ENCODE measurements around the gene PCNT. TPM values are rescaled to one million over a fixed set of nuclear protein-coding genes. Genes with fewer than 3 reads are reported as not detected.

PCNT gene
- total and polyA plus RNA-seq, 2 of the 8 experiments (the other 6 are each of a cell fraction or from before 2014, with no cell fraction given): 9.9 to 45.1 TPM

DNA sequence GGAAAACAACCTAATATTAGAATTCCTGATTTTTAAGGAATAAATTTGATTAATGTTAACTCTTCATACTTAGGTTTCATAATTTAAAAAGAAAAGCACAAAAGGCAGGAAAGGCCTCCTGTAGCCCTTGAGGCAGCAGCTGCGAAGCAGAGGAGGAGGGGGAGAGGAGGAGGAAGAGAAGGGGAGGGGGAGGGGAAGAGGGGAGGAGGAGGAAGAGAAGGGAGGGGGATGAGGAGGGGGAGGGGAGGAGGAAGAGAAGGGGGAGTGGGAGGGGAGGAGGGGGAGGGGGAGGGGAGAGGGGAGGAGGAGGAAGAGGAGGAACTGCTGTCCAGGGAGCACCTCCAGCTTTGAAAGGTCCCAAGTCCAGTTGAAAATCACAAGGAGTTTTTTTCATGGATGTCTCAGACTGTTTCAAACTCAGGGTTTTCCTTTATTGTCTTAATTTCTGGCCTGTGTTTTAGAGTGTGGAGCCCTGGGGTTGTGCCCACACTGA, 99.6 kb downstream of the PCNT start:
- Histone ChIP-seq H3K4me2 (ENCODE audit: insufficient read depth in 1 of 2, low read depth in 2 of 2, low read length in 2 of 2) (no peak overlapping the region), H3K36me3 (ENCODE audit: control insufficient read depth in 2 of 4, insufficient read depth in 4 of 4, low read length in 3 of 4) (peaks cover 4 to 19% (median 11%) of the 10 kb centered on the region in 4 experiments; a peak in 6 of 8 replicates), H3K79me2 (ENCODE audit: control insufficient read depth in 1 of 2, insufficient read depth in 2 of 2, low read length in 2 of 2) (no peaks in the 10 kb centered on the region), H4K20me1 (replicated peaks in 1 of 2; ENCODE audit: control insufficient read depth in 1 of 2, insufficient read depth in 2 of 2, low read length in 2 of 2) (no peaks in the 10 kb centered on the region), H3K18ac (ENCODE audit: extremely low read depth, low read length) (peak overlapping the region; percentile 78; the same call in 1 of the 2 replicates), H4K5ac (ENCODE audit: insufficient read length, low read depth, low read length) (peak overlapping the region; percentile 51), H4K8ac (ENCODE audit: extremely low read depth, insufficient read depth, low read length) (no peak overlapping the region), H3K56ac (replicated peaks; ENCODE audit: insufficient read length, low read depth, low read length) (no peak overlapping the region), H2BK15ac (ENCODE audit: low read length) (no peak overlapping the region), H3K9me3 (ENCODE audit: insufficient read depth in 2 of 2, low read depth in 1 of 2, low read length in 1 of 2) (no peaks in the 10 kb centered on the region), H3K27me3 (replicated peaks in 1 of 4; ENCODE audit: control insufficient read depth in 3 of 4, extremely low read depth in 1 of 4, insufficient read depth in 3 of 4, low read length in 3 of 4) (no peaks in the 10 kb centered on the region), H2AK5ac (ENCODE audit: low read depth, low read length) (no peak overlapping the region; the same call in 1 of the 2 replicates), H2BK20ac (ENCODE audit: low read length) (peak overlapping the region; percentile 80; the same call in 1 of the 2 replicates), H3K79me1 (ENCODE audit: low read depth, low read length) (no peaks in the 10 kb centered on the region), H2BK120ac (replicated peaks; ENCODE audit: low read depth, low read length) (no peak overlapping the region), H3K23ac (ENCODE audit: insufficient read length) (no peak overlapping the region), H4K91ac (replicated peaks; ENCODE audit: insufficient read length, low read length) (peak overlapping the region; percentile 98), H3K23me2 (ENCODE audit: low read depth, low read length) (0 out of 2 replicates have a peak, but pooled peaks cover 2% of the 10 kb centered on the region), H3K4me3 (ENCODE audit: extremely low read depth in 1 of 4, insufficient read depth in 2 of 4, low read depth in 3 of 4, low read length in 4 of 4) (no peak overlapping the region), H3K4ac (replicated peaks; ENCODE audit: insufficient read length, low read depth, low read length) (no peak overlapping the region), H2BK5ac (ENCODE audit: low read depth, low read length) (peak overlapping the region; percentile 86; the same call in 1 of the 2 replicates), H3K9ac (replicated peaks in 1 of 4; ENCODE audit: extremely low read depth in 1 of 4, low read depth in 3 of 4, low read length in 3 of 4) (no peak overlapping the region), H2AFZ (ENCODE audit: low read length) (no peak overlapping the region), H2BK12ac (ENCODE audit: low read depth, low read length) (peak overlapping the region; percentile 93), H3K4me1 (replicated peaks in 1 of 4; ENCODE audit: control insufficient read depth in 3 of 4, insufficient read depth in 4 of 4, low read length in 3 of 4) (peaks cover 0 to 16% (median 6%) of the 10 kb centered on the region in 4 experiments; a peak in 5 of 7 replicates), H3K27ac (ENCODE audit: low read depth, low read length) (peak overlapping the region; percentile 51; the same call in 1 of the 2 replicates), H3K14ac (ENCODE audit: insufficient read length) (no peak overlapping the region)
- POLR2A ChIA-PET (ENCODE audit: partially characterized antibody): no interaction called here
- CTCF ChIA-PET (ENCODE audit: partially characterized antibody): interaction anchor here (0.6 to 1.9 kb wide), 4 partner anchors 9 to 53 kb away, joined by 3 to 4 read pairs (median 4); no protein-coding TSS in a partner anchor
- DNase-seq (ENCODE audit: low read depth in 1 of 2, low spot score in 2 of 2) (no peak), FAIRE-seq (no peak)
- 14% methylated on average over 1 of the region's 1 CpG; no CpG with 5 or more reads in 1 of the 2 experiments for whole genome bisulfite sequencing, 2 experiments (ENCODE audit: extremely low coverage in 1 of 2, insufficient coverage in 1 of 2, insufficient read length in 1 of 2, insufficient replicate concordance in 2 of 2, low coverage in 1 of 2, low lambda C conversion rate in 2 of 2, missing lambda C conversion rate in 1 of 2)
- TF ChIP-seq, protein P1, sequence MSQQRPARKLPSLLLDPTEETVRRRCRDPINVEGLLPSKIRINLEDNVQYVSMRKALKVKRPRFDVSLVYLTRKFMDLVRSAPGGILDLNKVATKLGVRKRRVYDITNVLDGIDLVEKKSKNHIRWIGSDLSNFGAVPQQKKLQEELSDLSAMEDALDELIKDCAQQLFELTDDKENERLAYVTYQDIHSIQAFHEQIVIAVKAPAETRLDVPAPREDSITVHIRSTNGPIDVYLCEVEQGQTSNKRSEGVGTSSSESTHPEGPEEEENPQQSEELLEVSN (IDR thresholded peaks at IDR 0.05): no peak
- TF ChIP-seq SUZ12 (IDR thresholded peaks at IDR 0.05; ENCODE audit: low read length) (no peak), TAF1 (IDR thresholded peaks at IDR 0.05; ENCODE audit: low read depth, low read length) (no peak), BACH1 (IDR thresholded peaks at IDR 0.05; ENCODE audit: low read length) (no peak), HDAC6 (IDR thresholded peaks at IDR 0.05; ENCODE audit: low read depth, low read length) (no peak), CHD2 (IDR thresholded peaks at IDR 0.05; ENCODE audit: low read length) (no peak), CEBPB (IDR thresholded peaks at IDR 0.05; ENCODE audit: low read depth, low read length) (no peak), RNF2 (IDR thresholded peaks at IDR 0.05; ENCODE audit: borderline replicate concordance, low read depth, low read length, missing control alignments, poor library complexity, severe bottlenecking) (no peak), SIRT6 (IDR thresholded peaks at IDR 0.05; ENCODE audit: low read length) (no peak), TCF12 (IDR thresholded peaks at IDR 0.05; ENCODE audit: low read depth, low read length) (no peak), FOSL1 (IDR thresholded peaks at IDR 0.05; ENCODE audit: insufficient read depth, low read depth, low read length) (no peak), TEAD4 (IDR thresholded peaks at IDR 0.05; ENCODE audit: low read depth, low read length) (no peak), RBBP5 (IDR thresholded peaks at IDR 0.05; ENCODE audit: borderline replicate concordance, low read depth, low read length) (no peak)
